LNCaP clone FGC (cell line): ENCODE results near the gene CCT5.

Source experiments
- DNase-seq: peaks from one replicate; pipeline ENCODE4 v3.0.0-alpha.2; 2011; ENCODE audit warnings: low read depth
- H3K4me3 ChIP-seq: 2 replicates; pipeline ENCODE4 v1.5.1; 2011; ENCODE audit warnings: mild to moderate bottlenecking, low read depth, low read length, control low read depth
- CTCF ChIP-seq: IDR thresholded peaks from 2 replicates; pipeline ENCODE4 v1.5.1; 2012; ENCODE audit warnings: mild to moderate bottlenecking; ENCODE audit not compliant: control insufficient read depth, insufficient read depth; ENCODE audit errors: extremely low read depth

The CCT5 gene

GRCh38 chr5:10275460-10275859 lies 25.4 kb downstream of the CCT5 start:
- DNase-seq: no peak
- TF ChIP-seq CTCF: no peak
- no peak overlapping the region for H3K4me3 ChIP-seq

GRCh38 chr5:10275991-10276390 lies 25.9 kb downstream of the CCT5 start:
- no peak for TF ChIP-seq CTCF
- no peak overlapping the region for H3K4me3 ChIP-seq
- DNase-seq: no peak

GRCh38 chr5:10276691-10277090 lies 26.6 kb downstream of the CCT5 start:
- H3K4me3 ChIP-seq: no peak overlapping the region
- TF ChIP-seq CTCF: no peak
- no peak for DNase-seq

GRCh38 chr5:10277773-10278630 lies 27.9 kb downstream of the CCT5 start:
- H3K4me3 ChIP-seq: no peak overlapping the region
- no peak for DNase-seq
- TF ChIP-seq CTCF: no peak

GRCh38 chr5:10278658-10279279 lies 28.7 kb downstream of the CCT5 start:
- no peak for DNase-seq
- H3K4me3 ChIP-seq: no peak overlapping the region
- TF ChIP-seq CTCF: no peak

- no peak for DNase-seq
- no peak for TF ChIP-seq CTCF
- H3K4me3 ChIP-seq: no peak overlapping the region
Observed at GRCh38 chr5:10279328-10279727, 29.2 kb downstream of the CCT5 start.
